Lower leg skin (tissue), 3 donors: ENCODE results near the gene PITPNC1.

ENCODE experiments used
- POLR2A ChIP-seq, 2 donors: fragments of 450-650 bp; IDR thresholded peaks; one replicate each; pipeline ENCODE4 v1.6.1; 2016 to 2017; ENCODE audit warnings: antibody characterized with exemption in 2 of 2, mild to moderate bottlenecking in 1 of 2, moderate library complexity in 1 of 2
- TF ChIP-seq, protein P1 (sequence below), 3 donors: fragments of 450-650 bp; IDR thresholded peaks; one replicate each; pipeline ENCODE4 v1.5.1; 2016; ENCODE audit warnings: antibody characterized with exemption in 3 of 3, mild to moderate bottlenecking in 3 of 3, moderate library complexity in 2 of 3

DNA sequence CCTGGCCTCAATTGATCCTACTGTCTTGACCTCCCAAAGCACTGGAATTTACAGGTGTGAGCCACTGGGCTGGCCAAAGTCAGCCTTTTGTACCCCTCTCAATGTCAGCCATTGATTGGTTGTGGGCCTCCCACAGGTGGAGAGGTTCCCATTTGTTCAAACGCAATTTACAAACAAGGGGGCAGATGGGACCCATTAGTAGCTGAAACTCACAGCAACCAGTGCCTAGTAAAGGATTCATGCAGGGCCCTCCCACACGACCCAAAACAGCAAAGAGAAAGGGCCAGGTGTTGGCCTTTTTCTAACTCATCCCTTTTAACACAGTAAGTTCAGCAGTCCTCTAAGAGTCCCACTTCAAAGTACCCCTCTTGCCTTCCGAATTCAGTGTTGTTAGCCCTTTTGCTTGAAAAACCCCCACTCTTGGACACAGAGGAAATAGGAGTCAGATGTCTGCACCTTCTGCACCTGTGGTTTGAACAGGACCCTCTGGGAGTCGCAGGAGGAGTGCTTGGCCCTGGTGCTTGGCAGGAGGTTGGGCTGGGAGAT lies 89.2 kb downstream of the PITPNC1 start:
- TF ChIP-seq, protein P1, sequence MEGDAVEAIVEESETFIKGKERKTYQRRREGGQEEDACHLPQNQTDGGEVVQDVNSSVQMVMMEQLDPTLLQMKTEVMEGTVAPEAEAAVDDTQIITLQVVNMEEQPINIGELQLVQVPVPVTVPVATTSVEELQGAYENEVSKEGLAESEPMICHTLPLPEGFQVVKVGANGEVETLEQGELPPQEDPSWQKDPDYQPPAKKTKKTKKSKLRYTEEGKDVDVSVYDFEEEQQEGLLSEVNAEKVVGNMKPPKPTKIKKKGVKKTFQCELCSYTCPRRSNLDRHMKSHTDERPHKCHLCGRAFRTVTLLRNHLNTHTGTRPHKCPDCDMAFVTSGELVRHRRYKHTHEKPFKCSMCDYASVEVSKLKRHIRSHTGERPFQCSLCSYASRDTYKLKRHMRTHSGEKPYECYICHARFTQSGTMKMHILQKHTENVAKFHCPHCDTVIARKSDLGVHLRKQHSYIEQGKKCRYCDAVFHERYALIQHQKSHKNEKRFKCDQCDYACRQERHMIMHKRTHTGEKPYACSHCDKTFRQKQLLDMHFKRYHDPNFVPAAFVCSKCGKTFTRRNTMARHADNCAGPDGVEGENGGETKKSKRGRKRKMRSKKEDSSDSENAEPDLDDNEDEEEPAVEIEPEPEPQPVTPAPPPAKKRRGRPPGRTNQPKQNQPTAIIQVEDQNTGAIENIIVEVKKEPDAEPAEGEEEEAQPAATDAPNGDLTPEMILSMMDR (IDR thresholded peaks at IDR 0.05): no peak
- TF ChIP-seq POLR2A (IDR thresholded peaks at IDR 0.05): no peak
